ENCODE results near the gene ASB9.
A peak's percentile ranks its signal among the peaks of the same experiment; 100 is the strongest.

DNA sequence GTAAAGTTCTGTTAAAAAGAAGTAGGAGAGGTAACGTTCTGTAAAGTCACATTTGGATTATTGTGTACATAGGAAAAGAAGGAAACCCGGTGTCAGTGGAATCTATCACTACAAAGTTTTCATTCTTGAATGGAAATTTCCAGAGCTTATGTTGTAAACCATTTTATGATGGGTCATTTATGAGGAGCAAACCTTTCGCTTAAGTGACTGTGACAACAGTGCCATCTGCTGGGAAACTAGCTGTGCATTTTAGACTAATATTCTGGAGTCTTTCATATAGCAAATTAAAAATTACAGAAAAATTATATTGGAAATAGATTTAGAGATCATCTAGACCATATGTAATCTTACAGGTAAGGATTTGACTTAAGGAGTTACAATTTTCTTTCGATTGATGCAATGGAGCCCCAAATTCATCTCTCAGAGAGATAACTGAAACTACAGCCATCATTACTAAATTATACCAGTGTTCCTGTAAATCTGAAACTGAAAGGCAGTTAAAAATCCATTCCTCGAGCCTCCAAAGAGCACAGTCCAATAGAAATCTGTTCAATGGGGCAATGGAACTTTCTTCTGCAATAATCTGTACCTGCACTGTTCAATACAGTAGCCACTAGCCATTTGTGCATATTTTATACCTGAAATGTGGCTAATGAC lies 26.9 kb downstream of the ASB9 start:
- TF ChIP-seq, protein P1, sequence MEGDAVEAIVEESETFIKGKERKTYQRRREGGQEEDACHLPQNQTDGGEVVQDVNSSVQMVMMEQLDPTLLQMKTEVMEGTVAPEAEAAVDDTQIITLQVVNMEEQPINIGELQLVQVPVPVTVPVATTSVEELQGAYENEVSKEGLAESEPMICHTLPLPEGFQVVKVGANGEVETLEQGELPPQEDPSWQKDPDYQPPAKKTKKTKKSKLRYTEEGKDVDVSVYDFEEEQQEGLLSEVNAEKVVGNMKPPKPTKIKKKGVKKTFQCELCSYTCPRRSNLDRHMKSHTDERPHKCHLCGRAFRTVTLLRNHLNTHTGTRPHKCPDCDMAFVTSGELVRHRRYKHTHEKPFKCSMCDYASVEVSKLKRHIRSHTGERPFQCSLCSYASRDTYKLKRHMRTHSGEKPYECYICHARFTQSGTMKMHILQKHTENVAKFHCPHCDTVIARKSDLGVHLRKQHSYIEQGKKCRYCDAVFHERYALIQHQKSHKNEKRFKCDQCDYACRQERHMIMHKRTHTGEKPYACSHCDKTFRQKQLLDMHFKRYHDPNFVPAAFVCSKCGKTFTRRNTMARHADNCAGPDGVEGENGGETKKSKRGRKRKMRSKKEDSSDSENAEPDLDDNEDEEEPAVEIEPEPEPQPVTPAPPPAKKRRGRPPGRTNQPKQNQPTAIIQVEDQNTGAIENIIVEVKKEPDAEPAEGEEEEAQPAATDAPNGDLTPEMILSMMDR (IDR thresholded peaks at IDR 0.05; ENCODE audit: control extremely low read depth in 1 of 3, insufficient read depth in 1 of 3, low read depth in 1 of 3, low read length in 3 of 3), result peak in 2 of 3 experiments; percentile 14 to 32; a peak in 2 of 4 replicates
- TF ChIP-seq, protein P2, sequence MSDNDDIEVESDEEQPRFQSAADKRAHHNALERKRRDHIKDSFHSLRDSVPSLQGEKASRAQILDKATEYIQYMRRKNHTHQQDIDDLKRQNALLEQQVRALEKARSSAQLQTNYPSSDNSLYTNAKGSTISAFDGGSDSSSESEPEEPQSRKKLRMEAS (IDR thresholded peaks at IDR 0.05), result no peak
- TF ChIP-seq, protein P3, sequence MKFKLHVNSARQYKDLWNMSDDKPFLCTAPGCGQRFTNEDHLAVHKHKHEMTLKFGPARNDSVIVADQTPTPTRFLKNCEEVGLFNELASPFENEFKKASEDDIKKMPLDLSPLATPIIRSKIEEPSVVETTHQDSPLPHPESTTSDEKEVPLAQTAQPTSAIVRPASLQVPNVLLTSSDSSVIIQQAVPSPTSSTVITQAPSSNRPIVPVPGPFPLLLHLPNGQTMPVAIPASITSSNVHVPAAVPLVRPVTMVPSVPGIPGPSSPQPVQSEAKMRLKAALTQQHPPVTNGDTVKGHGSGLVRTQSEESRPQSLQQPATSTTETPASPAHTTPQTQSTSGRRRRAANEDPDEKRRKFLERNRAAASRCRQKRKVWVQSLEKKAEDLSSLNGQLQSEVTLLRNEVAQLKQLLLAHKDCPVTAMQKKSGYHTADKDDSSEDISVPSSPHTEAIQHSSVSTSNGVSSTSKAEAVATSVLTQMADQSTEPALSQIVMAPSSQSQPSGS (IDR thresholded peaks at IDR 0.05; ENCODE audit: low read length), result no peak
- no peak for TF ChIP-seq POLR2AphosphoS5 (IDR thresholded peaks at IDR 0.05; ENCODE audit: low read depth, low read length)
- no peak for TF ChIP-seq EZH2 (IDR thresholded peaks at IDR 0.05; ENCODE audit: low read depth, low read length, severe bottlenecking)
- no peak for TF ChIP-seq RBBP5 (IDR thresholded peaks at IDR 0.05; ENCODE audit: borderline replicate concordance, low read depth, low read length)
- no peak for TF ChIP-seq TAF1 (IDR thresholded peaks at IDR 0.05; ENCODE audit: low read depth, low read length)
- no peak for TF ChIP-seq POLR2A (IDR thresholded peaks at IDR 0.05; ENCODE audit: control extremely low read depth in 1 of 2, low read depth in 2 of 2, low read length in 2 of 2)
- no peak for TF ChIP-seq SIX5 (IDR thresholded peaks at IDR 0.05; ENCODE audit: low read depth, low read length)
- peak; percentile 58 to 59 for TF ChIP-seq RAD21 (IDR thresholded peaks at IDR 0.05 in 1 of 2, conservative IDR thresholded peaks at IDR 0.05 in 1 of 2; ENCODE audit: low read depth in 2 of 2, low read length in 2 of 2)
- TF ChIP-seq SP1 (IDR thresholded peaks at IDR 0.05; ENCODE audit: low read depth, low read length), result no peak
- TF ChIP-seq JUND (IDR thresholded peaks at IDR 0.05; ENCODE audit: low read length), result no peak
